Astrocyte (in vitro differentiated cells and primary cell): ENCODE measurements around the gene TMPRSS7. TPM values are rescaled to one million over a fixed set of nuclear protein-coding genes. Genes with fewer than 3 reads are reported as not detected.

ENCODE experiments used
- DNase-seq: peaks from one replicate; pipeline ENCODE4 v3.0.0-alpha.2; 2010; ENCODE audit warnings: low read depth
- FAIRE-seq: peaks from 2 replicates; lab custom pipeline; 2011; peaks lifted over from hg19 to GRCh38; lab: Jason Lieb, UNC
- H2AFZ ChIP-seq: 2 replicates; pipeline ENCODE4 v1.6.0; 2012; ENCODE audit warnings: low read depth, low read length, inconsistent platforms
- H3K27ac ChIP-seq: 2 replicates; pipeline ENCODE4 v1.5.1; 2011; ENCODE audit warnings: low read depth, low read length, inconsistent platforms
- H3K27me3 ChIP-seq: 2 replicates; pipeline ENCODE4 v1.6.0; 2011; ENCODE audit warnings: low read length, inconsistent platforms; ENCODE audit not compliant: insufficient read depth
- H3K36me3 ChIP-seq: 2 replicates; pipeline ENCODE4 v1.5.1; 2011; ENCODE audit warnings: low read length, inconsistent platforms; ENCODE audit not compliant: insufficient read depth
- H3K4me1 ChIP-seq: 2 replicates; pipeline ENCODE4 v1.5.1; 2011; ENCODE audit warnings: low read length, inconsistent platforms; ENCODE audit not compliant: insufficient read depth
- H3K4me2 ChIP-seq: 2 replicates; pipeline ENCODE4 v1.6.0; 2012; ENCODE audit warnings: low read length, inconsistent platforms
- H3K4me3 ChIP-seq: 2 replicates; pipeline ENCODE4 v1.5.1; 2011; ENCODE audit warnings: low read depth, mild to moderate bottlenecking, low read length, inconsistent platforms; ENCODE audit not compliant: insufficient read depth
- H3K79me2 ChIP-seq: 2 replicates; pipeline ENCODE4 v1.6.0; 2012; ENCODE audit warnings: mild to moderate bottlenecking, low read length, inconsistent platforms; ENCODE audit not compliant: insufficient read depth
- H3K9ac ChIP-seq: 2 replicates; pipeline ENCODE4 v1.6.0; 2012; ENCODE audit warnings: mild to moderate bottlenecking, low read length, inconsistent platforms
- H3K9me3 ChIP-seq: 2 replicates; pipeline ENCODE4 v1.5.1; 2012; ENCODE audit warnings: low read depth, mild to moderate bottlenecking, low read length, inconsistent platforms; ENCODE audit not compliant: insufficient read depth
- H4K20me1 ChIP-seq: 2 replicates; pipeline ENCODE4 v1.6.0; 2012; ENCODE audit warnings: low read length, inconsistent platforms; ENCODE audit not compliant: insufficient read depth
- H3K27ac Mint-ChIP-seq: one replicate; pipeline ENCODE4 v1.8.0; 2021; ENCODE audit warnings: mild to moderate bottlenecking, mixed read lengths; ENCODE audit not compliant: unreplicated experiment
- H3K27me3 Mint-ChIP-seq: one replicate; pipeline ENCODE4 v1.8.0; 2021; ENCODE audit warnings: low read depth, mixed read lengths; ENCODE audit not compliant: unreplicated experiment
- H3K36me3 Mint-ChIP-seq: one replicate; pipeline ENCODE4 v1.8.0; 2021; ENCODE audit warnings: low read depth, mixed read lengths; ENCODE audit not compliant: unreplicated experiment
- H3K4me1 Mint-ChIP-seq: one replicate; pipeline ENCODE4 v1.8.0; 2021; ENCODE audit warnings: low read depth, mixed read lengths; ENCODE audit not compliant: unreplicated experiment
- H3K4me3 Mint-ChIP-seq: one replicate; pipeline ENCODE4 v1.8.0; 2021; ENCODE audit warnings: mild to moderate bottlenecking, moderate library complexity, mixed read lengths; ENCODE audit not compliant: unreplicated experiment
- H3K9me3 Mint-ChIP-seq: one replicate; pipeline ENCODE4 v1.8.0; 2021; ENCODE audit warnings: mild to moderate bottlenecking, mixed read lengths; ENCODE audit not compliant: unreplicated experiment
- CTCF ChIP-seq: IDR thresholded peaks from 2 replicates; pipeline ENCODE4 v1.5.1; 2011; ENCODE audit warnings: low read depth, mild to moderate bottlenecking, inconsistent platforms, low read length, moderate library complexity; ENCODE audit not compliant: insufficient read depth
- EZH2 ChIP-seq: IDR thresholded peaks from 2 replicates; pipeline ENCODE4 v1.6.1; 2012; ENCODE audit warnings: mild to moderate bottlenecking, low read length, inconsistent platforms; ENCODE audit not compliant: insufficient read depth
- total RNA-seq: library from RNA; stranded (reverse); gene quantifications from 2 replicates; pipeline ENCODE4 v1.2.1, GENCODE V29; 2021

The TMPRSS7 gene
- total RNA-seq, 1 donor from 2014 or later = not detected

- H3K27me3 ChIP-seq = no peaks in the 10 kb centered on the region
Observed at GRCh38 chr3:112027142-112027541, 7.4 kb upstream of the TMPRSS7 start.

GRCh38 chr3:112027826-112028225, 6.7 kb upstream of the TMPRSS7 start:
- no peak overlapping the region for H3K27ac ChIP-seq
- no peak overlapping the region for H2AFZ ChIP-seq

More at GRCh38 chr3:112027142-112027541, 7.4 kb upstream of the TMPRSS7 start:
- no peak overlapping the region for H3K4me2 ChIP-seq
- H3K9me3 Mint-ChIP-seq = peaks cover under 1% of the 10 kb centered on the region
- H3K9ac ChIP-seq = no peak overlapping the region
- H4K20me1 ChIP-seq = no peaks in the 10 kb centered on the region
- no peak overlapping the region for H3K4me3 Mint-ChIP-seq
- H3K4me3 ChIP-seq = no peak overlapping the region
- H3K27me3 Mint-ChIP-seq = no peaks in the 10 kb centered on the region
- H3K79me2 ChIP-seq = no peaks in the 10 kb centered on the region
- H3K9me3 ChIP-seq = no peaks in the 10 kb centered on the region
- no peak for TF ChIP-seq CTCF
- no peak for TF ChIP-seq EZH2
- no peaks in the 10 kb centered on the region for H3K4me1 ChIP-seq
- DNase-seq (no peak), FAIRE-seq (no peak)
- H2AFZ ChIP-seq = no peak overlapping the region
- H3K36me3 ChIP-seq = no peaks in the 10 kb centered on the region
- no peaks in the 10 kb centered on the region for H3K36me3 Mint-ChIP-seq
- no peak overlapping the region for H3K27ac Mint-ChIP-seq
- H3K27ac ChIP-seq = no peak overlapping the region
- no peaks in the 10 kb centered on the region for H3K4me1 Mint-ChIP-seq

More at GRCh38 chr3:112027826-112028225, 6.7 kb upstream of the TMPRSS7 start:
- Histone ChIP-seq H3K79me2 (no peaks in the 10 kb centered on the region), H3K4me2 (no peak overlapping the region), H3K4me3 (no peak overlapping the region), H3K36me3 (no peaks in the 10 kb centered on the region), H3K9ac (no peak overlapping the region), H4K20me1 (no peaks in the 10 kb centered on the region), H3K27me3 (no peaks in the 10 kb centered on the region), H3K4me1 (no peaks in the 10 kb centered on the region), H3K9me3 (no peaks in the 10 kb centered on the region)
- DNase-seq (no peak), FAIRE-seq (no peak)
- Mint-ChIP-seq H3K27ac (no peak overlapping the region), H3K9me3 (no peaks in the 10 kb centered on the region), H3K4me3 (no peak overlapping the region), H3K36me3 (no peaks in the 10 kb centered on the region), H3K27me3 (no peaks in the 10 kb centered on the region), H3K4me1 (no peaks in the 10 kb centered on the region)
- TF ChIP-seq CTCF (no peak), EZH2 (no peak)
